NCI-H82 treated with DMSO at 0.1 percent for 48 hours (cell line): ENCODE data around the gene SULT1E1.

Source experiments
- DNase-seq: peaks from one replicate; lab custom pipeline; 2025; ENCODE audit not compliant: unreplicated experiment; lab: John Stamatoyannopoulos, UW

SULT1E1 gene, protein sequence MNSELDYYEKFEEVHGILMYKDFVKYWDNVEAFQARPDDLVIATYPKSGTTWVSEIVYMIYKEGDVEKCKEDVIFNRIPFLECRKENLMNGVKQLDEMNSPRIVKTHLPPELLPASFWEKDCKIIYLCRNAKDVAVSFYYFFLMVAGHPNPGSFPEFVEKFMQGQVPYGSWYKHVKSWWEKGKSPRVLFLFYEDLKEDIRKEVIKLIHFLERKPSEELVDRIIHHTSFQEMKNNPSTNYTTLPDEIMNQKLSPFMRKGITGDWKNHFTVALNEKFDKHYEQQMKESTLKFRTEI

DNA sequence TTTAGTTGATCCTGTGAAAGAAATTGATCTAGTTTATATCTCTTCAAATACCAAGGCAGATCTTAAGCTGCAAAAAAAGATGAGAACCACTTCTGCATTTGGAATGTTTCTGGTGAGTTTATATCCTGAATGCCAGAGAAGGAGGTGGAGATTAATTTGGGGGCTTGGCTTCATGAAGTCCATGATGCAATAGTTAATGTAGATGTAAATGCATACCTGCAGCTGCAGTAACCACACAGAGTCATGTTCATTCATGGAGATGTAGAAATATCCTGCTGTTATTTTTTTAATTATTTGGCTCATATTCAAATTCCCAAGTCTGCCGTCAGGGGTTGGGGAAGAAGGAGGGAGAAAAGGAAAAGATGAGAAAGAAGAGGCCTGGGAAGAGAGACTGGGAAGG lies at the start of gene SULT1E1:
TSS of gene SULT1E1 (minus strand) at position 94 of the 400 bp plus-strand sequence. CDS start 2,501 bp downstream, outside the sequence.
- no peak for DNase-seq

DNA sequence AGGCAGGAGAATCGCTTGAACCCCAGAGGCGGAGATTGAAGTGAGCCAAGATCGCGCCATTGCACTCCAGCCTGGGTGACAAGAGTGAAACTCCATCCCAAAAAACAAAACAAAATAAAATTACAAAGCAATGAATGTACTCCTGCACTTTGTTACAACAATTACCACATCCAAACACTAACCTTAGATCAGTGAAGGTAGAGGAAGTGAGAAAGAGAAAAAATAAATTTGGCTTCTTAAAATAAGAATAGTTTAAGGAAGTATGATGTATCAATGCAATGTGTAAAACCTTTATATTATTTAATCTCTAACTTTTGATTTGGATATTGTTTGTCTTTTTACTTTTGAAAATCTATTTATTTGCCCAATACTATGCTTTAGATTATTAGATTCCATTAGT lies 49.2 kb upstream of the SULT1E1 start:
- no peak for DNase-seq

- DNase-seq: no peak
Measured at GRCh38 chr4:69907151-69907550, 47.2 kb upstream of the SULT1E1 start.

- peak; percentile 15 for DNase-seq
Measured at GRCh38 chr4:69896530-69897116, 36.7 kb upstream of the SULT1E1 start.

GRCh38 chr4:69894721-69895120 lies 34.8 kb upstream of the SULT1E1 start:
- no peak for DNase-seq

GRCh38 chr4:69894186-69894585 lies 34.2 kb upstream of the SULT1E1 start:
- DNase-seq: no peak

DNA sequence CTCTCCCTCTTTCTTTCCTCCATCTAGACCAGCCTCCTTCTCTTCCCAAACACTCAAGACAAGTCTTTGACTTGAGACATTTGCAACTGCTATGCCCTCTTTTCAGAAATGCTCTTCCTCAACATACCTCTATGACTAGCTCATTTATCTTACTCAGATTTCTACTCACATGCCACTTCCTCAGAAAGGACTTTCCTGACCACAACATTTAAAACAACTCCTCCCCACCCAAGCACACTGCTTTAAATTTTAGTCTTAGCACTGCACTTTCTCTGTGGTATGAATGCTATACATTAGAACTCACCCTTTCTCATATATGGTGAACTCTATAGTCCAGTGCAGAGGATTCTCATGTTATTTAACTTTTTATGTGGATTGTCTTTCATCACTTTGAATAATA lies 28.4 kb upstream of the SULT1E1 start:
- no peak for DNase-seq

DNA sequence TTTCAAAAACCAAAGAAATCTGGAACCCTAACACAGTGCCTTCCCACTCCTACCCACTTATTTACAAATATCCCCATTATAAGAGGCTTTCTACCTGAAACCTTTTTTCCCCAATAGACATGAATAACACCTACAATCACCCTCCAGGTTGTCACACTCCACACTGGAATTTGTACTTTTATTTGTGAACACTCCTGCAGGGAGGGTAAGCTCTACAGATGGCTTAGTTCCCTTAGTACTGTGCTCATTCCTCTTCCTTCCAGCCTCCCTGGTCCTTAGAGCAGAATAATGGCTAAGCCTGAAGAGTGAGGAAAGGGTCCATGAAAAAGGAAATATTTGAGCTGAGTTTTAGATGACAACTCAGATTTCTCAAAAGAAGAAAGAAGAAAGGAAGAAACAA lies 22.2 kb upstream of the SULT1E1 start:
- no peak for DNase-seq

DNA sequence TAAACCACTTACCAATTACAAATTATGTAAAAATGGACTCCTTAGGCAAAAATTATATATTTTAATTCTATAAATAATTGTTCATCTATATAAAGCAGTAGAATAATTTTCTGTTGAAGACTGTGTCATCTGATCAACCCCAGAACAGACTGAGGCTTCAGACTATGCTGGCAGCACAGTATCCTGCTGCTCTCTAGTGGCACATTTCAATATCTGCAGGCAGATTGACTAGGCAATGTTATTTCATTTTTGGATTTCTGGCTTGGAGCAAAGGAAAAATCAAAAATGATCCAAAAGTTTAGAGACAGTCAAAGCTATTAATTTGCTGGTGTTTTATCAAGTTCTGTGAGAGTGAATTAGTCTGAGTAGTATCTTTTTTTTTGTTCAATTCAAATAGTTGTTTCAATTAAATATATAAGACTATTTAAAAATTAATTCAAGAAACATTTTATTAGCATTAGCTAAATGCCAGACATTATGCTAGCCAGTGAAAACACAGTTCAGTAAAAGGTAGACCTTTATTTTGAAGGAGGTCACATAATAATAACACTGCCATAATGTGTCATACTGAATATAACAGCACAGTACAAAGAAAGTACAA lies 21.3 kb upstream of the SULT1E1 start:
- peak; percentile 25 for DNase-seq

DNA sequence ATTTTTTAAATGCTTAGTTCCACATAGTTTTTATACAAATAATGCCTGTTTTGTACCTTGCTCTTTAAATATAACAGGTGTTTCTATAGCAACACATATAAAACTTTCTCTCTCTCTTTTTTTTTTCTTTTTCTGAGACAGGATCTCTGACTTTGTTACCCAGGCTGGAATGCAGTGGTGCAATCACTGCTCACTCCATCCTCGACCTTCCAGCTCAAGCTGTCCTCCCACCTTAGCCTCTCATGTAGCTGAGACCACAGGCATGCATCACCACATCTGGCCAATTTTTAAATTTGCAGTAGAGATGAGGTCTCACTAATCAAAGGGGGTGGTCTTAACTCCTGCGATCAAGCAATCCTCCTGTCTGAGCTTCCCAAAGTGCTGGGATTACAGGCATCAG lies 18.3 kb upstream of the SULT1E1 start:
- DNase-seq: no peak

DNA sequence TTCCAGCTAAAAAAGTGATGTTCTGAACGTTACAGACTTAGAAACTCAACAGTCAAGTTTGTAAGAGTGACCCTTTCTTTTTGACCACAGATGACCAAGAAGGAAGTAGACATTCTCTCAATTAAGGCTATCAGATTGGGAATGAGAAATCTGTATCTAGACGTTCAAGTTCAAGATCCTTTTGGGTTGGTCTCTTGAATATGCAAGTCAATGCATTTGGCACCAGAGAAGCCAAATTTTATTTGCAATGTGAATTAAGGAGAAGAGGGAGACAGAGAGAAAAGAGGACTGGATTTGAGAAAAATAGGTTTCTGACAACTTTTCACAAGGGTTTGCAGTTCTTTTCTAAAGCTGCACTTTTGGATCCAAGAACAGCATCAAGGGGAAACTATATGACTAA lies 17.5 kb upstream of the SULT1E1 start:
- no peak for DNase-seq

- no peak for DNase-seq
Measured at GRCh38 chr4:69876071-69876470, 16.1 kb upstream of the SULT1E1 start.

- DNase-seq: no peak
Measured at GRCh38 chr4:69875576-69875975, 15.6 kb upstream of the SULT1E1 start.

- DNase-seq: no peak
Measured at GRCh38 chr4:69874507-69874906, 14.6 kb upstream of the SULT1E1 start.

GRCh38 chr4:69861756-69862155 lies 1.8 kb upstream of the SULT1E1 start:
- DNase-seq: no peak

DNA sequence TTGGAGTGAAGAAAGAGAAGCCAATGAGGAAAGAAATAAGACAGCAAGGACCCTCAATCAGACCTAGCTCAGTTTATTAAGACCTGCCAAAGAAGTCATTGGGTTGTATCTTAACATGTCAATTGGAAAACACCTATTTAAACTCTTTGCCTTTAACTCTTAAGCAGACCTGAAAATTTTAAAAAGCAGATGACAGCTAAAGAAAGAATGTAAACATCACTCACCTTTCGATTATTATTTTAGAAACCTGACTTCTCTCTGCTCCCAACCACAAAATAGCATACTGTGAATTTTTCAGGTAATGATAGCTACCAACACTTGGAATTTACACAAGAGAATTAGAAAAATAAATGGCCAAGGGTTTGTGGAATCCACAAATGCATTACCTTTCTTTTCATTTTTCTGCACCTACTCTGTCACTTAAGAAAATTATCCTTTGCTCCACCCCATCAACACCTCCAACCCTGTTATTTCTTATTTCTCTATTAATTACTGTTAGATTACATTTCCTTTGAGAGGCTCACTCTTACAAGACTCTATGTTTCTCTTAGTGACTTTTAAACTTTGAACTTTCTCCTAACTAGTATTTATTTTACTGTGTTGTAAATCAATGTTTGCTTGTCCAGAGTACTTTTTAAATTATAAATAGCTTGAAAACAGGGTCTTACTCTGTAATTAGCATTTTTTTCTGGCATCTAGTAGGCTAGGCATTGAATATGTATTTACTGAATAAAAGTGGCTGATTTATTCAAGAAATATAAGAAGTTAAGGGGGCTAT lies 765 bp upstream of the SULT1E1 start:
- no peak for DNase-seq

GRCh38 chr4:69859140-69859685 lies 732 bp downstream of the SULT1E1 start:
- DNase-seq: no peak

DNA sequence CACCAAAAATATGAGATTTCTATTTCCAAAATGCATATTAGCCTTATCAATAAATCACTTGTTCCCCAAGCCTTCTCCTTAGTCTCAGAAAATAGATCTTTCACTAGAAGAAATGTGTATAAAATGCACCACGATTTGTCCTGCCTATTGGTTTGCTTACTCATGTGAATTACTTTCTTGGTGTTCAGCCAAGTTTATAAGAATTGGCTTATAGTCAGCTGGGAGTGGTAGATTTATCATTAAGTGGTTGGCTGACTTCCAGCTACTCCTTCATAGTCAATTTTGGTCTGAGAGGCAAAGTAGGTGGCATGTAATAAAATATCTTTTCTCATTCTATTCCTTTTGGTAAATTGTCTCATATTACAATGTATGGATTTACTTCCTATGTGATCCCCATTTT lies 1.3 kb downstream of the SULT1E1 start:
- peak; percentile 4 for DNase-seq

DNA sequence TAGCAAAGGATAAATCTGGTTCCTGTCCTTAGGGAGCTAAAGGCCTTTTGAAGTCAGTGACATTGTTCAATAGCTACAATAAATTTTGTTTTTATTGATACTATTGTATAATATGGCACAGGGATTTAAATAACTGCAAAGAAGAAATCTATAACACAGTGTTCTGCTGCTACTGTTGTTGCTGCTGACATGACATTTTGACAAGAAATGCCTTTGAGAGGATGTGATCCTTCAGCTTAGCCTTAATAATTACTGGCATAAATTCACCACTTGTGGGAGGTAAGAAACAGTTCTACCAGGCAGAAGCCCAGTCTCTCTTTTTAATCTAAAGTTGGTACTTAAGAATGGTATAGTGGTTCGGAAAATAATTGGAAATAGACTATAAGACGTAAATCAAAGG lies 4.1 kb downstream of the SULT1E1 start:
- DNase-seq: no peak

GRCh38 chr4:69849969-69850368 lies 10.0 kb downstream of the SULT1E1 start:
- no peak for DNase-seq

- no peak for DNase-seq
Measured at GRCh38 chr4:69849297-69849696, 10.6 kb downstream of the SULT1E1 start.
